Astrocyte of the spinal cord (primary cell): Measurements from ENCODE around the gene SPATA20.

Source experiments
- DNase-seq: peaks from one replicate; pipeline ENCODE4 v3.0.0; 2011; ENCODE audit warnings: low read depth, low spot score
- H3K4me3 ChIP-seq: 2 replicates; pipeline ENCODE4 v1.5.1; 2011; ENCODE audit warnings: low read depth, mild to moderate bottlenecking, low read length, moderate library complexity
- in situ Hi-C: cut with HindIII; loops from 2 replicates; pipeline ENCODE4 v1.10.0; 2017; ENCODE audit warnings: low sequenced_read_pairs
- TF ChIP-seq, protein P1 (sequence below): IDR thresholded peaks from 2 replicates; pipeline ENCODE4 v1.5.1; 2012; ENCODE audit warnings: low read depth, mild to moderate bottlenecking, low read length, inconsistent platforms

Gene SPATA20

DNA sequence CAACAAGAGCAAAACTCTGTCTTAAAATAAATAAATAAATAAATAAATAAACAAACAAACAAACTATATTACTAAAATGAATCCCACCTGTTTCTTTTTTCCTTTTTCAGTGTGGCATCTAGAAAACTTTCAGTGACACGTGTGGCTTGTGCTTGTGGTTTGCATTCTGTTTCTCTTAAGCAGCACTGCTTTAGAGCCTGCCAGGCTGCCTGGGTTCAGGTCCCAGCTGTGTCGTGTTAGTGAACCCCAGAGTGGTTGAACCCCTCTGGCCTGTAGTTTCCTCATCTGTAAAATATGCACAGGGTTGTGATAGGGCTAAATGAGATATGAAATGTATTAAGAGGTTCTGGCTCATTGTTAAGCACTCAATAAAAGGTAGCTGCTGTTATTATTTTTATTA lies 26.5 kb upstream of the SPATA20 start:
- DNase-seq: no peak
- H3K4me3 ChIP-seq: no peak overlapping the region
- TF ChIP-seq, protein P1, sequence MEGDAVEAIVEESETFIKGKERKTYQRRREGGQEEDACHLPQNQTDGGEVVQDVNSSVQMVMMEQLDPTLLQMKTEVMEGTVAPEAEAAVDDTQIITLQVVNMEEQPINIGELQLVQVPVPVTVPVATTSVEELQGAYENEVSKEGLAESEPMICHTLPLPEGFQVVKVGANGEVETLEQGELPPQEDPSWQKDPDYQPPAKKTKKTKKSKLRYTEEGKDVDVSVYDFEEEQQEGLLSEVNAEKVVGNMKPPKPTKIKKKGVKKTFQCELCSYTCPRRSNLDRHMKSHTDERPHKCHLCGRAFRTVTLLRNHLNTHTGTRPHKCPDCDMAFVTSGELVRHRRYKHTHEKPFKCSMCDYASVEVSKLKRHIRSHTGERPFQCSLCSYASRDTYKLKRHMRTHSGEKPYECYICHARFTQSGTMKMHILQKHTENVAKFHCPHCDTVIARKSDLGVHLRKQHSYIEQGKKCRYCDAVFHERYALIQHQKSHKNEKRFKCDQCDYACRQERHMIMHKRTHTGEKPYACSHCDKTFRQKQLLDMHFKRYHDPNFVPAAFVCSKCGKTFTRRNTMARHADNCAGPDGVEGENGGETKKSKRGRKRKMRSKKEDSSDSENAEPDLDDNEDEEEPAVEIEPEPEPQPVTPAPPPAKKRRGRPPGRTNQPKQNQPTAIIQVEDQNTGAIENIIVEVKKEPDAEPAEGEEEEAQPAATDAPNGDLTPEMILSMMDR: no peak
- in situ Hi-C loops: no loop called here

DNA sequence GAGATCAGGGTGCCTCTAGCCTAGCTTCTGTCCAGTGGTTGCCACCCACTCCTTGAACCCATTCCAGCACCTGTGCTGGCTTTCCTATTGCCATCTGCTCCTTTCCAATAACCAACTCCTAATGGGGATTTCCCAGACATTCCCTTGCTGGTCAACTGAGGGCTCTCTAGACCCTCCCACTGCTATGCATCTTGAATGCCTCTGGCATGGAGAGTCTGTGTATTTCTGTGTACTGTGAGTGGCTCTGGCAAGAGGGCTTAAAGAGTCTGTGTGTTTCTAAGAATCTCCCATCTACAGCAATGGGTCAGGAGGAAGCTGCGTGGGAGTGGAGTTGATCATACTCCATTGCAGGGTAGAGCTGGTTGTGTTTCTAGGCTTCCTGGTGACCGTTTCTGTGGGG lies 25.5 kb upstream of the SPATA20 start:
- no peak for DNase-seq
- in situ Hi-C loops: no loop called here
- TF ChIP-seq, protein P1: no peak

DNA sequence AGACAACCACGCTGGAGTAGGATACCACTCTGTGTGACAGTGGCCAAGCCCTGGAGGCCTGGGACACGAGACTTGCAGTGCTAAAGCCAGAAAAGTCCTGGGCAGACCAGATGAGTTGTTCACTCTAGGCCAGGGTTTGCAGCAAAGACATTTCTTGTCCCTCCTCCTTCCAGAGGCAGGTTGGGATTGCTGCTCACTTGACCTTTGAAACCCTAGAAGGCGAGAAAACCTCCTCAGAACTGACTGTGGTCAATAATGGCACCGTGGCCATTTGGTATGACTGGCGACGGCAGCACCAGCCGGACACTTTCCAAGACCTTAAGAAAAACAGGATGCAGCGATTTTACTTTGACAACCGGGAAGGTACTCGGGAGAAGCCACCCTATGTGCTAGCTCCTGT lies 24.2 kb upstream of the SPATA20 start:
- no peak overlapping the region for H3K4me3 ChIP-seq
- in situ Hi-C loops: no loop called here
- no peak for DNase-seq
- TF ChIP-seq, protein P1: no peak

More for the DNA sequence above, 25.5 kb upstream of the SPATA20 start:
- no peak overlapping the region for H3K4me3 ChIP-seq

DNA sequence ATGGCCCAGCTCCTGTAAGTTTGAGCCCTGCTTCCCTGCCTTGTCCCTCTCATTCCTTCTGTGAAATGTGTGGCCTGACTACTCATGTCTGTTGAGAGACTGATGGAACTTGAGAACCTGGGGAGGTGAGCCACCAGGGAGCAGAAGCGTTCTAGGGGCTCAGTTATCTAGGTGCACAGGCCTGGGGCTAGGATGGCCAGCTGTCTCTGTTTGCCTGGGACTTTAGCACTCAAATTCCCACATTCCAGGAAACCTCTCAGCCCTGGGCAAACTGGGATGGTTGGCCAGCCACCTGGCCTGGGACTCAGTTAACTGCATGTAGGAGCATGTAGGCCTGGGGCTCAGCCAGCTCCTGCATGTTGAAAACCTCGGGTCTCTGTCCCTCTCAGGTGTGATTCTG lies 23.8 kb upstream of the SPATA20 start:
- TF ChIP-seq, protein P1: no peak
- no peak for DNase-seq

DNA sequence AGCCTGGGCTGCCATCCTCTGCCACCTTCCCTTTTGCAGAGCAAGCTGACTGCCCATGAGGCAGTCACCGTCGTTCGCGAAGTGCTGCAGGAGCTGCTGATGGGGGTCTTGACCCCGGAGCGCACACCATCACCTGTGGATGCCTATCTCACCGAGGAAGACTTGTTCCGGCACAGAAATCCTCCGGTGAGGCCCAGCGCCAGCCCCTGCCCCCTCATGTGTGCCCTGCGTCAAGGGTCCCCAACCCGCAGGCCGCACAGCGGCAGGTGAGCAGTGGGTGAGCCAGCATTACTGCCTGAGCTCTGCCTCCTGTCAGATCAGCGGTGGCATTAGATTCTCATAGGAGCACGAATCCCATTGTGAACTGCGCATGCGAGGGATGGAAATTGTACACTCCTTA lies 22.1 kb upstream of the SPATA20 start:
- no peak for DNase-seq
- in situ Hi-C loops: no loop called here
- no peak overlapping the region for H3K4me3 ChIP-seq
- TF ChIP-seq, protein P1: no peak

More for the DNA sequence above, 23.8 kb upstream of the SPATA20 start:
- in situ Hi-C loops: no loop called here
- H3K4me3 ChIP-seq: no peak overlapping the region

DNA sequence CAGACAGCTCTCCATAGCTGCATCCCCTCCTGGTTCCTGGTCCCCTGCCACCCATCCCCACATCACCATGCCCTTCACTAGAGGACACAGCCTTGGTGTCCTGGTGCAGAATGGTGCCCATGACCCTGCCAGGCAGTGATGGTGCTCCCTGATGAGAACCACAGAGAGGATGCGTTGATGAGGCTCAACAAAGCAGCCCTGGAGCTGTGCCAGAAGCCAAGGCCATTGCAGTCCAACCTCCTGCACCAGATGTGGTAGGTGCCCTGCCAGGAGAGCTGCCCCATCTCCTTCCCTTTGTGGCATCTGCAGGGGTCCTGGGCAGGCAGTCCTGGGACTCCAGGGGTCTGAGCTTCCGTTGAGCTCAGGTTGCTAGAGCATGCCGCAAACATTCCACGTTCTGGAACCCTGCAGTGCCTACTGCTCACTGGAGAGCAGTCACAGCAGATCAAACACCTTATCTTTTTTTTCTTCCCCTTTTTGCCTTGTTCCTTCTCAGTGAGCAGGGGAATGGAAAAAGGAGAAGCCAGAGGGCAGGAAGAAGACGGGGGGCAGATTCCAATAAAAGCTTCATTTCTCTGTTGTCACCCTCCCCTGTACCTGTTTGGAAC lies 19.7 kb upstream of the SPATA20 start:
- DNase-seq: no peak
- TF ChIP-seq, protein P1: no peak
- in situ Hi-C loops: no loop called here

More for the DNA sequence above, 19.7 kb upstream of the SPATA20 start:
- H3K4me3 ChIP-seq: no peak overlapping the region
